DMS 273 (cell line): Measurements from ENCODE around the gene ABLIM1.

Experiments
- DNase-seq: peaks from one replicate; lab custom pipeline; 2025; ENCODE audit not compliant: unreplicated experiment; lab: John Stamatoyannopoulos, UW

ABLIM1 gene

DNA sequence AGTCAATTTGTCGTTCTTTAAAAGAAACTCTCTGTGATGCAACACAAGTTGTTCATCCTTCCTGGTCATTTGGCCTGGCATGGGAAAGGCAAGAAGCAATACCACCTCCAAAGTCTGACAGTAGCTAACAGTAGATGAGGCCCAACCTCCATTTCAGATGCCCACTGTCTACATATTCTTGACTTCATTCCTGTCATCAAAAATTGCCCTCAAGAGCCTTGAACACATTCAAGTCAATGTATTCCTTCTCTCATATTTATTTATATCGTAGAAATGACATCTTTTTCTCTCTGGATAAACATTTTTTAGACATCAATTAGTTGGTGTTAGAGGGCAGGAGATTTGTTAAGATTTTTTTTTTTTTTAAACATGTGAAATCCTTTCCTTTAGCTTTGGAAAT is 33.7 kb downstream of the ABLIM1 start:
- no peak for DNase-seq

DNA sequence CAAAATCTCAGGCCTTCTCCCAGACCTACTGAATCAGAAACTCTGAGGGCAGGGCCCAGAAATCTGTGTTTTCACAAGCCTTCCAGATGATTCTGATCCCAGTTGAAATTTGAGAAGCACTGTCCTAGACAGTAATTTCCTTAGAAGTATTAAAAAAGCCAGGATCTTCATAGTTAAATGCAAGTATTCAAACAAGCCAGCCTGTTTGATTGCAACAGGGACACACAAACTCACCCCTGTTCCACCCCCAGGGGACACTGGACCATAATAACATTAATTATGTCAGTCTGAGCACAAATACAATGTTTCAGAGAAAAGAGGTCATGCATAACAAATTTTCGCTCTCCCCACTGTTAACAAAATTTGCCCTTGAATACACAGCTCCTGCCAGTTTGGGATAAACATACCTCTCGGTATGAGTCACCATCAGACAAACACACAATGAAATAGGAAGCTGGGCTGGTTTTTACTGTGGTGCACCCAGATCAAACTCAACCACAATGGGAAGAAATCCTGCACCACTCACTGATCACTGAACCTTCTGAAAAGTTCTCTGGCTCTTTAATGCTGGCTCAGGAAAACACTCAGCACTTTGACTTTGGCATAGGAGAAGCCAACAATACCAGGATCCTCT is 34.3 kb downstream of the ABLIM1 start:
- DNase-seq, result peak; percentile 3

DNA sequence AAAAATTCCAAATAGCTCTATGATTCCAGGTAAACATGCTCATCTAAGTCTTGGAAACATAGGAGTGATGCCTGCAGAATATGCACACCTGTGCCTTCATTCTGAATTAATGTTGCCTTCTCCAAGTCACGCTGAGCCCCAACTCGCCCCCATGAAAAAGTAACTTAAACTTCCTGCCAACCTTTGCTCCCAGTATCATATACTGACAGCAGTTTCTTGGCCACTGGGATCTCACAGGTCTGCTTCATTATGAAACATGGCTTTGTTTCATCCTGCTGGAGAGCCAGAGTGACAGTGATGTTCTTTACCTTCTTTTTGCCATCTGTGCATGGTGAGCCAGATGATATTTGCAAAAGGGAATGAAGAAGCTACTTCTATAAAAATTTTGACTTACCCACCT is 34.9 kb downstream of the ABLIM1 start:
- DNase-seq, result no peak

DNA sequence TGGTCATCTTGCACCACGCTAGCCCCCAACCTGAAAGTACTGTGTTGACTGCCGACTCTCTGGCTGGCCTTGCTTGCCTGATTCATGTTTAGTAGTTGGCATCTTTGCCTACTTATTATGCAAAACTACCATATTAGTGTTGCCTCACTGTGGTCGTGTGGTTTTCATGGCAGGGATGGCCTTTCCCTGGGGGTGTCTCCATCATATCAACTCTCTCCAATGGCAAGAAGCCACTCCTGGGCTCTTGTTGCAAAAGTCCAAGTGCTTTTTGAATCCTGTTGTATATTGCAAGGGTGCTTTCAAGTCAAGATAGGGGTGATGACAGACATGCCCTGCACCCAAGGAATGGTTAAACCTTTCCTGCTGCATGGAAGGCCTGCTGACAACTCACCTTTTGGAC is 39.4 kb downstream of the ABLIM1 start:
- no peak for DNase-seq

DNA sequence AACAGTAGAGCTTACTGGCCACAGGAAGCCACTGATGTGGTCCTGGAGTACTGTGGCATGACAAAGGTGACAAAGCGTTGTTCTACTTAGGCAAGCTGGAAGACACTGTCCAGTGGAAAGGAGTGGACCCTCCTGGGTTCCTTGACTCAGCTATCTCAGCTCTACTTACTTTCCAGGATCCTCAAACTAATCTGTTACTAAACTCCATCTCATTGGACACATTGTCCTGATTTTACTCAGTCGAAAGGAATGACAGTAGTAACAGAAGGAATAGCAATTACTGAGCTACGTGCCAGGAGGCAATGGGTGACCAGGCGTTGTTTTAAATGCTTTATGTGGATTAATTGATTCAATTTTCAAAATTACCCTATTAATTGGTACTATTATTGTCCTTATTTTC is 41.6 kb downstream of the ABLIM1 start:
- DNase-seq, result no peak

DNA sequence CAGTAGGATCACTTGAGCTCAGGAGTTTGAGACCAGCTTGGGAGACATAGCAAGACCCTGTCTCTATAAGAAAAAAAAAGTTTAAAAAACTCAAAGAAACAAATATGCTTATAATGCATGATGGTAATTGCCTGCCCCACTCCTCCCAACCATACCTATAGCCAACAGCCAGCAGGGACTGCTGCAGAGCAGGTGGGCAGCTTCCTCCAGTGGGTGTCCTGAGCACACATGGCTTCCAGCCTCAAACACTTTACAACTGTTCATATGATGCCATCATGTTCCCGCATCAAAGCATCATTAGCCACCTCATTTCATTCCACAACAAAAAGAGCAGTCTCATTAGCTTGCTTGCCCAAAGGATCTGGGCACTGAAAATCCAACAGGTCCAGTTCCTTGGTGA is 42.0 kb downstream of the ABLIM1 start:
- DNase-seq, result no peak

DNA sequence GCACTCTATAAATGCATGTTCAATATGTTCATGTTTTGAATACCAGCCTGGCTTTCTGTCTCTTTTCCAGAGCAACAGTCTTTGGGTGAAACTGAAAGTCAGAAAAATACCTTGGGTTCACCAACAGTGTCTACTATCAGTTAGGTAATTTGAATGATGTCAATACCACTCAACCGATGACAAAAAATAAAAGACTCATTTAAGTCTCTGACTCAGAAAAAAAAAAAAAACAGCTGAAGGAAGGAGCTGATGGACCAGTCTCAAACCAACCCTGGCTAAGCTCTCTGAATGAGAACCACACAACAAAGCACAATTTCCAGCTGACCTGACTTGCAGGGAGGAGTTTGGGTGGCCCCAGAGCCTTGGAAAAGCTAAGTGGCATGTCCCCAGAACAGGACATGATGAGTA is 42.5 kb downstream of the ABLIM1 start:
- DNase-seq, result no peak

DNA sequence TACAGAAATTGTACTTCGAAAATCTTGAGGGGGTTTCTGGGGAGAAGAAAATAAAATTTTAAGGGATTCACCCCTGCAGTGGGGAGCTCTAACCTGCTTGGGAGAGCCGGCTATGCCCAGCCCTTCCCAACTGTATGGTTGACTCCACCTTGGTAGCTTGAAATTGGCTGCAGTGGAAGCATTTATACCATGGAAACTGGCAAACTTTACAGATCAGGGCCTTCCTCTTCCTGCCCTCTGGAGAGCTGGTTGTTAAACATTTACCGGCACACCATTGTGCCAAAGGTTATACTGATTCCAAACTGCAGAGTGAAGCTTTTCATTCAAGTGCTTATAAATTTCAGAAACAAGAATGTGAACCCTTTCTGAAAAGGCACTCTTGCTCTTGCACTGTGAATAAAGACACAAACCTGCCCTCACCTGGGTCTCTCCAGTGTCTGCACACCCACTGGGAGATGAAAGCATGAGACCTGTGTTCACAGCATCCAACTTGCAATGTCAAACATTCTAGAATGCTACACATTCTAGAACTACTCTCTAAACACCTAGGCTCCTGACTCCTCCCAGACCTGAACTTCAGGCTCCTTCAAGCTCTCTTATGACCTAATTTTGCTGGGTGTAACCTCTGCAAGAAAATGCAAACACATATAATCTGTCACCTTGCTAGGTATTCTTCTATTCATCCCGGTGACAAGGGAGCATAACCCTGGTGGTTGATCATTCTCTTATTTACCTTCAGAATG is 44.7 kb downstream of the ABLIM1 start:
- DNase-seq, result no peak

DNA sequence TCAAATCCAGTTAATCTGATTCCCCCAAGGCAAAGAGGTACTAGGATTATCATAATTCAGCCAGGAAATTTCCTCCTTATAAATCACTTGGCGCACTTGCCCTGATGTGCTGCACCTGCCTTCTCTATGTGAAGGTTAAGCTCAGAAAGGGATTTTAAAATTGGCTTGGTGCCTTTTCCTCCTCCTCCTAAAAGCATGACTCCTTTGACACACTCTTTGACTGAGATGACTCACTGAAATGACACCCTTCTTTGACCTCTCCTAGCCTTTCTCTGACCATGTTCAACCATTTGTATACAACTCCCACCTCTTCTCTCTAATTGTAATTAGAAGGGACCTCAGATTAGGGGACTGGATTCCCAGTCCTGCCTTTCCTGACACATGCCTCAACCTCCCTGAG is 46.5 kb downstream of the ABLIM1 start:
- no peak for DNase-seq

DNA sequence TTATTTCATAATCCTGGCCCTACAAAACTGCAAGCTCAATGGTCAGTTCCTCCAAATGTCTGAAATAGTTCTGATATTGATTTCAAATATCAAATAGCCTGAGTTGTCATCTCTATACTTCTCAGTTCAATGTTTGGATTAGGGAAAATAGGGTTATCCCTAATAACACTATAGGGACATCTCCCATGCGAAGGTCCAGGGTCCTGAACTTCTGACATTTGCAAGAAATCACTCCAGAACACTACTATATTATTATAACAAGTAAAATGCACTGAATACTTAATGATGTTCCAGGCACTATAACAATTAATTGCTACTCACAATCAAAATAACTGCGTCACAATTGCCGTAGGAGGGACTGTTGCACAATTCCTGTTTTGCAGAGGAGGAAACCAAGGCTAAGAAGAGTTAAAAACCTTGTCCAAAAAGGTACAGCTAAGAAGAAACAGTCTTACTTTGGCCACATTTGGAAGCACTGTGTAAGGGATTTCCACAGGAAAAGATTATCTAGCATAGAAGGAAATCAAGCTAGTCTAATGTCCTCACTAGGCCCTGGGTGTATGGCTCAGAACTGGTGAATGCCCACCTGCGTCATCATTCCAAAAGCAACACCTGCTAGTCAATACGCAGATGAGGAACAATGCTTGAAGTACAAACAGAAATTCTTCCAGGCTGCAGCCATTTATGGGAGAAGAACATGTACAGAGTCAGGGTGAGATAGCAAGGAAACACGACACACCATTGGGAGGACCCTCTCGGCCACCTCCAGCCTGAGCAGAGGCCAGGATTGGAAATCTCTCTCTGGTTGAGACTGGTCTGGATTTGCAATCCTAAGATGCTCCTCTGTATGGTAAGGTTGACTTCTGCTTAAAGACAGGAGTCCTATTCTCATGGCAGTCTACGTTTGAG is 48.3 kb downstream of the ABLIM1 start:
- DNase-seq, result no peak

DNA sequence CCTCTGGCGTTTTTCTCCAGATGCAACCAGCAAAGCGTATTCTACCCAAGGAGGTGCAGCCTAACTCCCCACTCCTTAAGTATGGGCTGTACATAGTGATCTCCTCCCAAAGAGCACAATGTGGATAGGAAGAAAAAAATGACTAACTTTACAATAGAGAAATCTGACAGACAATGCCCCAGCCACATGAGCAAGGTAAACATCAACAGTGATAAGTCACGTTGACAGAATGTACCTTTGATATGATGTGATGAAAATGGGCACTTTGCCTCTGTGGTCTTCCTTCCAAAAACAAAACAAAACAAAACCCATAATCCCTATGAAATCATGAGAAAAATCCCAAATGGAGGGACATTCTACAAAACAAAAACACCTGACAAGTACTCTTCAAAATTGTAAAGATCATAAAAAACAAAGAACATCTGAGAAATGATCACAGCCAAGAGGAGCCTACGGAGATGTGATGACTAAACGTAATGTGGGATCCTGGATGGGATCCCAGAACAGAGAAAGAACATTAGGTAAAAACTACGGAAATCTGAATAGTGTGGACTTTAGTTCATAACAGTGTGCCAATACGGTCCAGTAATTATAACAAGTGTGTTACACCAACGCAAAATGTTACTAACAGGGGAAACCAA is 50.6 kb downstream of the ABLIM1 start:
- no peak for DNase-seq

DNA sequence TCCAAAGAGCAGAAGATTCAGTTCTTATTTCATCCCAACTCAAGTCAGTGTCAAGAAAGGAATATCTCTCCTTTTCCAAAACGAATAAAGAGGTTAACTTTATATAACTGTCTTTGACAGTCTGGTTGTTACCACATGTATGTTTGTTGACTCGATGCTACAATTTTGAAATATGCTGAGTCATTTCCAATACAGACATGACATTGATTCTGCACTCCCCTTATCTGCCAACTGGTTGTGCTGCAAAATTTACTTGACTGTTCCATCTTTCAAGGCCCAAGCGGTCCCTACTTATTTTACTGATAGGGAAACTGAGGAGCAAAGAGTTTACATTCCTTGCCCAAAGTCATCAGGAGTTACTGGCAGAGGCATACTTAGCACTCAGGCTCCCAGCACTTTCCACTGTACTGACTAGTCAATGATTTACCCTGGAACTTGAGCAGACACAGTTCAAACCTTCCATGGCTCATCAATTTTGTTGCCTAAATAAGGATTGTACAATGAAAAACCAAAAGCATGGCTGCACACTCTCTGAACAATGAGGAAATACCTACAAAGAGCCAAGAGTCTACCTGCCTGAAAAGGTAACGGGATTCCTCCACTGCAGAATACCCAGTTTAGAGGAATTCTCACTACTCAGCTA is 52.8 kb downstream of the ABLIM1 start:
- DNase-seq, result no peak

DNA sequence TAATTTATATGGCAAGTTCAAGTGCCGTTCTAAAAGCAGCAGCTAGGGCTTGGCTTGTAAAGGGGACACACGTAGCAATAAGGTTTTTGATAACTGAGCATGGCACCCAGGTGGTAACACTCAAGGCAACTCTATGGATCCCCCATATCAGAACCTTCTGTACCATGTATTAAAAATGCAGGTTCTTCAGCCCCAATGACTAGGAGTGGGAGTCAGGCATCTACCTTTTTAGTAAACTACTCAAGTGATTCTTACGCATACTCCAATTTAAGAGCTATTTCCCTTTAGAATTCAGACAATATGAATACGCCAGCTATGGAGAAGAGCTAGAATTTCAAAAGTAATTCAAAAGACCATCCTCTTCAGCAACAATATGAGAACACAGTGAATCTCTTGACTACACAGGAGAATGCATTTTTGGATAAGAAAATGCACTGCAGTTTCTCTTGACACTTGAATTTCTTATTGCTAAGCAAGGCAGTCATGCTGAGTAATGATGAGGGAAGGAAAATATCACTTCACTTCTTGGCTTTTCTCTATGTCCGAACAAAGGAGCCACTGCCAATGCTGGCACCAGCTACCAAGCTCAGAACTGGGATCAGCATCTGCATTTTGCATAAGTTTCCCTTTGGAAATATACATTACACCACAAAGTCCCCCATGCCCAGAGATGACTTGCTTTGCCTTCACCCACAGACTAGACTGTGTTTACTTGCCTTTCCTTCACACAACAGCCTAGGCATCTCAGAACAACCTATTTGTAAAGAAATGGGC is 53.5 kb downstream of the ABLIM1 start:
- no peak for DNase-seq

DNA sequence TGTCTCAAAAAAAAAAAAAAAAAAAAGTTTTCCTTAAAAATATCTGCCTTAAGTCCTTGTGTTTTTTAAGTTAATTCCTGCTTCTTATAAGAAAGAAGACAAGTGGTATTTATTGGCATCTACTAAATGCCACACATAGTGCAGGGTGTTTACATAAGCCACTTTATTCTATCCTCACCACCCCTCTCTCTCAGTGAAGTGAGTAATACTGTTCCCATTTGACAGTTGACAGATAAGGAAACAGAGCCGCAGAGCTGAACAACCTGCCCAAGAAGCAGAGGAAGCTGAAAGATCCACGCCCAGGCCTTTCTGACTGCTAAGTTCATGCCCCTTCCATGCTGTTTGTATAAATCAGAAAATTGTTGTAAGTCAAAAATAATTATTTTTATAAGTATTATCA is 54.1 kb downstream of the ABLIM1 start:
- no peak for DNase-seq

DNA sequence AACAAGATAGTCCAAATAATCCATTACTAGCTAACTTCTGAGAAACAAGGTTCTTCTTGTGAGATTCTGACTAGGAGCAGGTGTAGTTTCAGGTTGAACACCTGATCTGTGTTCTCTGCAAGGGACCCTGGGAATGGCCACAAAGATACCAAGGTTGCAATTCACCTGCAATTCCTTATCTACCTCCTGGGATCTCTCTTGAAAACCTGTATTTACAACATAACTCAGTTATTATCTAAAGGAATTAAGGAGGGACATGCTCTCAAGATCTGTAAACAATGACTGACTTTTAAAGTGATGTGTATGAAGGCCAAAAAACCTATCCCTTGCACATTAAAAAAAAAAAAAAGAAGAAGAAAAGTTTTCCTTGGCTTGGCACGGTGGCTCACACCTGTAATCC is 54.8 kb downstream of the ABLIM1 start:
- DNase-seq, result no peak

DNA sequence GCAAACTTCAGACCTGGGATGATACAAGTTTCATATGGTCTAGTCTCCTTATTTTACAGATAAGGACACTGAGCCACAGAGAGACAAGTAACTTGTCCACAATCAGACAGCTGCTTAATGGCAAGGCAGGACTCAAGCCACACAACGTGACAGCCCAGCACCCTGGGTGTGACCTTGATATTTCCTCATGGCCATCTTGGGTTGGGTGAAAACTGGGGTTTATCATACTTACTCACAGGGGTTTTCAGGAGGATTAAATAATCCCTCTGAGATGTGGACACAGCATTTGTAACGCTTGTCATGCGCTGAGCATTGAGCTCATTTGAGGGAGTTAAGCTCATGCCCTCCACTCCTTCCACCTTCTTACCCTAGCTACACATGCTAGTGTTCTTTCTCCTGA is 58.0 kb downstream of the ABLIM1 start:
- no peak for DNase-seq

DNA sequence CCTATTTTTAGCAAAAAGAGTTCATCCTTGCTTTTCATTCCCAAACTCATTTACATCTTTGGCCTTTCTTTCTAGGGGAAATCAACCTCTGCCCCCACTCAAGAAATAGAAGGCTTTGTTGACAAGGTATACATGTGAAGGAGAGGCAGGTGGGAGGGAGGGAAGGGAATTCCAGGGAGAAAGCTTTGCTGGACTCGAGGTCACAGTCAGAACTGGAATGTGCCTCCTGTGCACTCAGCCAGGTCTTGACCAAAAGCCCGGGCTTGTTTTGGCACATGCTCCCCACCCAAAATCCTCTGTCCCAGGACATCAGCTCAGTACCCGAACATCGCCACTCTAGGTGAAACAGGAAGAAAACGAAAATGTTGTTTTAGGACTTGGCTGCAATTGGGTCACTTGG is 61.3 kb downstream of the ABLIM1 start:
- no peak for DNase-seq

DNA sequence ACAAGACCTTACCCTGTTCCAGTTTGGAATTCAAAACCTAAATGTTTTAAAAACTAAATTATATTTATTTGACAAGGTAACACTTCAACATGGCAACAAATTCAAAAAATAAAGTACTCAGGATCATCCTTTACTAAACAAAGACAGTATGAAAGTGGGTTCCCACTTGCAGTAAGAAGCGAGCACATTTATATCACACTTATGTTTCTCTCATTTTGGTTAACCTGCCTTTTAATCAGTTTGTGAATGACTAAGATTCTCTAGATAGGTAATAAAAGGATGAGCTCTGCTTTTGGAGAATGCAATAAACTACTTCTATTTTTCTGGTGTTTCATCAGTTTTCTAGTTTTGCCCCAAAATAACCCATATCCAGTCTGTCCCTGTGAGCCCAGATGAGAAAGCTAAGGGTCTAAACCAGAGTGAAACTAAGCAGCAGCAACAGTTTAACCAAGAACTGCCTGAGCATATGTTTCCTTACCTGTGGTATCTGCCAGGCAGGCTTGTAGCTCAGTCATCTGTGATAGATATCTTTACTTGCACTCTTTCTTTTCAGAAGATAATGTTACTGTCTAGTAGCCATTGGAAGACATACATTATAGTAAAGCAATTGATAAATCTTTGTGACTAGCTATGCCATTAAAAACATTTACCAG is 64.1 kb downstream of the ABLIM1 start:
- DNase-seq, result no peak

DNA sequence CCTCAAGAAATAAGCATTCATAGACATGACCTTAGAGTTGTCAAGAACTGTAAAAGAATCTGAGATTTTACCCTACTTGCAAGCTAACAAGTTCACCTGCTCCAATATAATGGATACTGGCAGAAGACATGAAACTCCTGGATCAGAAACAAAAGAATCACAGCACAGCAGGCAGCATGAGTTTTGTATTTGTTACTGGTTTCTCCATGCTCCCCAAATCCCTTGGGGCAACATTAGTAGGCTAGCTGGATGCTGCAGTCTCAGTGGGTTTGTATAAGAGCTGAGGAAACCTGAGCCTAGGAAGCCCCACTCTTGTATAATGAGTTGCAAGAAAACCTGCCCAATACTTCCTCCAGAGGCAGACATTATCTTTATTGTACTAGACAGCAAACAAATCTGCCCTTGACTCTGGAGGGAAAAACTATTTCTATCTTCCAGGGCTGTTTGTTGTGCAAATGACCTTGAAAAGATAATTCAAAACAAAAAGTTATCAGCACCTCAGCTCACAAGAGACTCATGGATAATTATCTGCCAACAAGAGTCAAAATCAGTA is 64.8 kb downstream of the ABLIM1 start:
- DNase-seq, result peak; percentile 8
